ENCODE results near the gene IMMP2L.

The IMMP2L gene

GRCh38 chr7:111105269-111105668 is 457.0 kb downstream of the IMMP2L start:
- no peak overlapping the region for H3K4me3 ChIP-seq (replicated peaks; ENCODE audit: low read depth, low read length)
- DNase-seq (ENCODE audit: low read depth): no peak
- TF ChIP-seq, protein P1, sequence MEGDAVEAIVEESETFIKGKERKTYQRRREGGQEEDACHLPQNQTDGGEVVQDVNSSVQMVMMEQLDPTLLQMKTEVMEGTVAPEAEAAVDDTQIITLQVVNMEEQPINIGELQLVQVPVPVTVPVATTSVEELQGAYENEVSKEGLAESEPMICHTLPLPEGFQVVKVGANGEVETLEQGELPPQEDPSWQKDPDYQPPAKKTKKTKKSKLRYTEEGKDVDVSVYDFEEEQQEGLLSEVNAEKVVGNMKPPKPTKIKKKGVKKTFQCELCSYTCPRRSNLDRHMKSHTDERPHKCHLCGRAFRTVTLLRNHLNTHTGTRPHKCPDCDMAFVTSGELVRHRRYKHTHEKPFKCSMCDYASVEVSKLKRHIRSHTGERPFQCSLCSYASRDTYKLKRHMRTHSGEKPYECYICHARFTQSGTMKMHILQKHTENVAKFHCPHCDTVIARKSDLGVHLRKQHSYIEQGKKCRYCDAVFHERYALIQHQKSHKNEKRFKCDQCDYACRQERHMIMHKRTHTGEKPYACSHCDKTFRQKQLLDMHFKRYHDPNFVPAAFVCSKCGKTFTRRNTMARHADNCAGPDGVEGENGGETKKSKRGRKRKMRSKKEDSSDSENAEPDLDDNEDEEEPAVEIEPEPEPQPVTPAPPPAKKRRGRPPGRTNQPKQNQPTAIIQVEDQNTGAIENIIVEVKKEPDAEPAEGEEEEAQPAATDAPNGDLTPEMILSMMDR (IDR thresholded peaks at IDR 0.05; ENCODE audit: low read length, missing control alignments): no peak

- DNase-seq (ENCODE audit: low read depth): no peak
- TF ChIP-seq, protein P1 (IDR thresholded peaks at IDR 0.05; ENCODE audit: low read length, missing control alignments): no peak
- H3K4me3 ChIP-seq (replicated peaks; ENCODE audit: low read depth, low read length): no peak overlapping the region
Measured at GRCh38 chr7:111104710-111105109, 457.6 kb downstream of the IMMP2L start.

- DNase-seq (ENCODE audit: low read depth): no peak
- no peak overlapping the region for H3K4me3 ChIP-seq (replicated peaks; ENCODE audit: low read depth, low read length)
- TF ChIP-seq, protein P1 (IDR thresholded peaks at IDR 0.05; ENCODE audit: low read length, missing control alignments): no peak
Measured at GRCh38 chr7:111103678-111104274, 458.5 kb downstream of the IMMP2L start.

DNA sequence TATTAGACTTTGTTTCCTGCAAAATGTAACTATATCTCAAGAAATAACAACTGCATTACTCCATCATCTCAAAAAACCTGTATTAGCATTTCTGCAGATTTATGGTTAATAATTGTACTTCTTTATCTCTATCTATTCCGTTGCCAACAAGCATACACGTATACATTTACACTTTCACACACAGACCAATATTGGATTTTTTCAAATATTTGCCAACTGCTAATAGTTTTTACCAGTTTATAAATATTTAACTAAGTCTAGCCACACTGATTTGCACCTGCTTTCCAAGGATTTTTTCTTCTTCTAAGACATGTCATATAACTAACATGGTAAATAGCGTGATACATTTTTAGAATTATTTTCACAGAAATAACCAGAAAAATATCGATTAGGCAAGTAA is 459.2 kb downstream of the IMMP2L start:
- TF ChIP-seq, protein P1 (IDR thresholded peaks at IDR 0.05; ENCODE audit: low read length, missing control alignments): no peak
- no peak overlapping the region for H3K4me3 ChIP-seq (replicated peaks; ENCODE audit: low read depth, low read length)
- no peak for DNase-seq (ENCODE audit: low read depth)

GRCh38 chr7:111101856-111102646 is 460.2 kb downstream of the IMMP2L start:
- TF ChIP-seq, protein P1 (IDR thresholded peaks at IDR 0.05; ENCODE audit: low read length, missing control alignments): no peak
- no peak for DNase-seq (ENCODE audit: low read depth)
- H3K4me3 ChIP-seq (replicated peaks; ENCODE audit: low read depth, low read length): no peak overlapping the region

GRCh38 chr7:111098926-111099250 is 463.4 kb downstream of the IMMP2L start:
- no peak overlapping the region for H3K4me3 ChIP-seq (replicated peaks; ENCODE audit: low read depth, low read length)
- TF ChIP-seq, protein P1 (IDR thresholded peaks at IDR 0.05; ENCODE audit: low read length, missing control alignments): no peak
- no peak for DNase-seq (ENCODE audit: low read depth)

All from fibroblast of pulmonary artery (primary cell).